Lower leg skin (tissue), 3 donors: ENCODE measurements around the gene UBE2L5.

ENCODE experiments used
- CTCF ChIP-seq, 3 donors: fragments of 450-650 bp; IDR thresholded peaks; one replicate each; pipeline ENCODE4 v1.5.1; 2016; ENCODE audit warnings: antibody characterized with exemption in 3 of 3, mild to moderate bottlenecking in 3 of 3, moderate library complexity in 2 of 3
- POLR2A ChIP-seq, 2 donors: fragments of 450-650 bp; IDR thresholded peaks; one replicate each; pipeline ENCODE4 v1.6.1; 2016 to 2017; ENCODE audit warnings: antibody characterized with exemption in 2 of 2, mild to moderate bottlenecking in 1 of 2, moderate library complexity in 1 of 2

- no peak for TF ChIP-seq CTCF (IDR thresholded peaks at IDR 0.05)
- TF ChIP-seq POLR2A (IDR thresholded peaks at IDR 0.05): no peak
Measured at GRCh38 chr13:30421093-30422053, 920 bp upstream of the UBE2L5 start.
